ENCODE results near the gene CALHM1.
A peak's percentile ranks its signal among the peaks of the same experiment; 100 is the strongest.
"Not testable (repeated sequence)": the region's sequence is repeated elsewhere in the genome, so short reads cannot be mapped to it uniquely, and the experiment has no call there.

The CALHM1 gene, protein sequence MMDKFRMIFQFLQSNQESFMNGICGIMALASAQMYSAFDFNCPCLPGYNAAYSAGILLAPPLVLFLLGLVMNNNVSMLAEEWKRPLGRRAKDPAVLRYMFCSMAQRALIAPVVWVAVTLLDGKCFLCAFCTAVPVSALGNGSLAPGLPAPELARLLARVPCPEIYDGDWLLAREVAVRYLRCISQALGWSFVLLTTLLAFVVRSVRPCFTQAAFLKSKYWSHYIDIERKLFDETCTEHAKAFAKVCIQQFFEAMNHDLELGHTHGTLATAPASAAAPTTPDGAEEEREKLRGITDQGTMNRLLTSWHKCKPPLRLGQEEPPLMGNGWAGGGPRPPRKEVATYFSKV

DNA sequence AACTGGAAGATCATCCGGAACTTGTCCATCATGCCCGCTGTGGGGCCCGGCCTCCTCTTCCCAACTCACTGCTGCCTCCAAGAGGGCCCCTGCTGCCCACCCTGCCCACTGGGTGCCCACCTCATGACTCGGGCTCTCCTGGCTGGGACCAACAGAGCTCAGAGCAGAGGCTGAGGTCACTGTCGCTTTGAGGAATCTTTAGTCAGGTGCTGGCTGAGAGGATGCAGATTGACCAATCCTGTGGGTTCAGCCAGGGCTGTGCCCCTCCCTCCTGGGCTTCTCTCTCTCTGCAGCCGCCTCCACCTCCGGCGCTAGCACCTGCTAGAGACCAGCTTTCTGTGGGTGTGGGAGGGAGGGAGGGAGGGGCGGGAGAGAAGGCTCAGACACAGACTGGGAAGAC lies at the start of gene CALHM1:
CALHM1 (minus strand) TSS at position 181 of the 400 bp plus-strand sequence; CDS start at position 32, 149 bp downstream.
- no peak for DNase-seq
- no peak for TF ChIP-seq GATA1 (IDR thresholded peaks at IDR 0.05; ENCODE audit: low read depth, low read length)
- TF ChIP-seq POLR2A (IDR thresholded peaks at IDR 0.05; ENCODE audit: low read length) = no peak

DNA sequence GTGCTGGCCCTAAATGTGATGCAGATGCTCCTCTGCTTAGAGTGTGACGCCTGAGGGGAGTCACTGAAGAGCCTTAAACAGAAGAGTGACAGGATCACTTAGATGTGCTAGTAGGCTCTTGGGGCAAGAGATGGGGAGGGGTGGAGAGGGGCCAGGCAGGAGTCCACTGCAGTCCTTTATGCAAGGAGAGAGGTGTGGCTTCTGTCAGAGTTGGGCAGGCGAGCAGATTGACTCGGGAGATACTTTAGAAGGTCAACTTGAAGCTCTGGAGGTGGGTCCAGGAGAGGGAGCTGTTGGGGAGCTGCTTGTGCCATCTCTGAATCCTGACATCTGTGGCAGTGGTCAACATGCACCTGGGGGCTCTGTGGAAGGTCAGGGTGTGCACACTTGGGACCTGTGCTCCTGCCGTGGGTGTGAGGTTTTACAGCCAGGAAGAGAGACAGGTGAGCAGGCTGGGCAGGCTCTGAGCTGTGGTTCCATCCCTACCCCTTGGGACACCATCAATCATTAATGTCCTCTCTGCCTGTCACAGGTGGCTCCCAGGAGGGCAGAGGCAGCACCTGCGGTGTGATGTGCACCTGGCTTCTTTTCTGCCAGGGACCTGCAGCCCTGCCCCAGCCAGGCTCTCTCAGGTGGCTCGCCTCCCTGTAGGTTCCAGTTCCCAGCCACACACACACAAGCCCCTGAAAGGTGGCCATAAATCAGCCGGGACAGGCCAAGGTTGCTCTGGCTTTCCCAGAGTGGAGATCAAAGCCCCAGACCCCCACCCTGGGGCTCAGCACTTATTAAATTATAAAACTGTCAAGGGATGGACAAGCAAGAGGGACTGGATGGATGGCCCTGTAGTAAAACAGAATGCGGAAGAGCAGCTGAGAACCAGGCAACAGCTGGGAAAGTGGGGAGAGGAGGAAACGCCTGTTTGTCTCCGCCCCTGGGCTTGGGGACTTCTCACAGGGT lies 48.8 kb upstream of the CALHM1 start:
- DNase-seq = no peak
- TF ChIP-seq GATA1 (IDR thresholded peaks at IDR 0.05; ENCODE audit: low read depth, low read length) (no peak), POLR2A (IDR thresholded peaks at IDR 0.05; ENCODE audit: low read length) (no peak)

DNA sequence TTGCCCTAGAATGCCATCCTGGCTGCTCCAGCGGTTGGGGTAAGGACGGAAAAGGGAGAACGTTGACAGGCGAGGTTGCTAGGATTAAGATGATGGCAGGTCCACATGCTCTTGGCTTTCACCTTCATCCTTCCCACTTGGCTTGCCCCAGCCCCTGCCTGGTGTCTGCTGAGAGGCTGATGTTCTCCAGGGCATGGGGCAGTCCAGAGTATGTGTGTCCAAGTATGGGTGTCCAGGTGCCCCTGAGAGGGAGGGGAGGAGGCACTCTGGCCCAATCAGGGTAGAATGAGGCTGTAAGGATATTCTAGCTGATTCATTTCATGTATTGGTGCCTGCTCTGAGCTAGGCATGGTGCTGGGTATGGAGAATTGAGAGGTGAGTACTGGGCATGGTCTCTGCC lies 47.4 kb upstream of the CALHM1 start:
- no peak for DNase-seq
- TF ChIP-seq GATA1 (IDR thresholded peaks at IDR 0.05; ENCODE audit: low read depth, low read length) (no peak), POLR2A (IDR thresholded peaks at IDR 0.05; ENCODE audit: low read length) (no peak)

DNA sequence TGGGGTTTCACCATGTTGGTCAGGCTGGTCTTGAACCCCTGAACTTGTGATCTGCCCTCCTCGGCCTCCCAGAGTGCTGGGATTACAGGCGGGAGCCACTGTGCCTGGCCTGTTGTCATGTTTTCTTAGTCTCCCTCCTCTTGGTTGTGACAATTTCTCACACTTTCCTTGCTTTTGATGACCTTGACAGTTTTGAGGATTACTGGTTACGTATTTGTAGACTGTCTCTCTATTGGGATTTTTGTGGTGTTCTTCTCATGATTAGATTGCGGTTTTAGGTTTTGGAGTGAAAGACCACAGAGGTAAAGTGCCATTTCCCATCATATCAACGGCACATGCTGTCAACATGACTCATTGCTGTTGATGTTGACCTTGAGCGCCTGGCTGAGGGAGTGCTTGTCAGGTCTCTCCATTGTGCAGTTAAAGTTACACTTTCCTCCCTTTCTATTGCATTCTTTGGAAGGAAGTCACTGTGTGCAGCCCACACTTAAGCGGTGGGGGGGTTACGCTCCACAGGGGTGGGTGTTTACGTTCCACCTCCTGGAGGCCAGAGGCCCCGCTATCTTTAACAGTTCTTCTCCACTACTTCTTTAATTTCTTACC lies 45.6 kb upstream of the CALHM1 start:
- TF ChIP-seq GATA1 (IDR thresholded peaks at IDR 0.05; ENCODE audit: low read depth, low read length) = no peak
- no peak for TF ChIP-seq POLR2A (IDR thresholded peaks at IDR 0.05; ENCODE audit: low read length)
- DNase-seq = peak in 1 of 2 experiments; percentile 11

DNA sequence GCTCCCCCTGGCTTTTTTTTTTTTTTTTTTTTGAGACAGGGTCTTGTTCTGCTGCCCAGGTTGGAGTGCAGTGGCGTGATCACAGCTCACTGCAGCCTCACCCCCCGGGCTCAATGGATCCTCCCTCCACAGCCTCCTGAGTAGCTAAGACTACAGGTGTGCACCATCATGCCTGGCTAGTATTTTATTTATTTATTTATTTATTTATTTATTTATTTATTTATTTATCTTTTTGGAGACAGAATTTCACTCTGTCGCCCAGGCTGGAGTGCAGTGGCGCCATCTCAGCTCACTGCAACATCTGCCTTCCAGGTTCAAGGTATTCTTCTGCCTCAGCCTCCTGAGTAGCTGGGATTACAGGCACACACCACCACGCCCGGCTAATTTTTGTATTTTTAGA lies 45.1 kb upstream of the CALHM1 start:
- DNase-seq = not testable (repeated sequence)

DNA sequence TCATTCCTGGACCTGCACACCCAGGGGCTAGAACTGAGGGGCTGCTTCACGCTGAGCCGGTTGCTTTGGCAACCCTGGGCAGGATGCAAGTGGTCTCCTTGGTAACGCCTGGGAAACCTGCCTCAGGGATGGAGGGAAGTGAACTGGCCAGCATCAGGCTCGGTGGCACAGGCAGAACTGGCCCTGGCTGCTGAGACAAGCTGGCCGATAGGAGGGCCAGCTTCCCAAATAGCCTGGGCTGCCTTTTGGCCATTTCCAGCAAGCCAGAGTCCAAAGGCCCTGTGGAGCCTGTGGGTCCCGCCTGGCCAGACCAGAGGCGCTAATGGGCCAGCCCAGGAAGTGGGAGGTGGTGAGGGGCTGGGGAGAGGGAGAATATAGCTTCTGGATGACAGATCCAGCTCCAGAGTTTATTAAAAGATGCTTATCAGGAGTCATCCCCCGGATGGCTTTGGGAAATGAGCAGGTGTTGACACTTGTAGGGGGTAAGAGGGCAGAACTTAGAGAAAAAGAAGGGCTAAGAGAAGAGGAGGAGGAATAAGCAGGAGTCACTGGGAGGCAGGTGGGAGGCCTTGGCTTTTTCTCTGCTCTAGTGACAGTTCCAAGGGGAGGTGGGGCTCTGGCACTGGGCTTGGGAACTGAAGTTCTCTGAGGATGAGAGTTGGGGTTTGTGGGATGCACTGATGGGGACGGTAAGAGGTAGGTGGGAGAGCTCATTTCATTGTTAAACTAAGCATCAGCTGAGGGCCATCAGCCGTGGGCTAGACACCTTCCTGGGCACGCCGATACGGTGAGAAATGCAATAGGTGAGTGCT lies 44.4 kb upstream of the CALHM1 start:
- no peak for TF ChIP-seq POLR2A (IDR thresholded peaks at IDR 0.05; ENCODE audit: low read length)
- no peak for DNase-seq

DNA sequence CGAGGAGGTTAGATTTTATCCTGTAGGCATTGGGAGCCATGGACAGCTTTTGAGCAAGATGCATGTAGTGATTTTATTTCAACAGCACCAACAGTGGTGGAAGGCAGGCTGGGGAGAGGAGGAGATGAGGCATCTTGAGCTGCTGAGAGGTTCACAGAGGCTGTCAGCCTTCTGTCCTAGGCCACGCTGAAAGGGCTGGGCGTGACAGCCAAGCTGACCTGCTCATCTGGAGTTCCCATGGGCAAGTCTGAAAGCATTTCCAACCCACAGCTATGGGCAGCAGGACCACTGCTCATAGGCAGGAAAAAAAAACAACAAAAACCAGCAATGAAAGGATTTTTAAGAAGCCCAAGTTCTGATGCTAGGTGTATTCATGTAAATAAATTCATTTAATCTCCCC lies 42.5 kb upstream of the CALHM1 start:
- TF ChIP-seq GATA1 (IDR thresholded peaks at IDR 0.05; ENCODE audit: low read depth, low read length) = no peak
- no peak for TF ChIP-seq POLR2A (IDR thresholded peaks at IDR 0.05; ENCODE audit: low read length)
- no peak for DNase-seq

DNA sequence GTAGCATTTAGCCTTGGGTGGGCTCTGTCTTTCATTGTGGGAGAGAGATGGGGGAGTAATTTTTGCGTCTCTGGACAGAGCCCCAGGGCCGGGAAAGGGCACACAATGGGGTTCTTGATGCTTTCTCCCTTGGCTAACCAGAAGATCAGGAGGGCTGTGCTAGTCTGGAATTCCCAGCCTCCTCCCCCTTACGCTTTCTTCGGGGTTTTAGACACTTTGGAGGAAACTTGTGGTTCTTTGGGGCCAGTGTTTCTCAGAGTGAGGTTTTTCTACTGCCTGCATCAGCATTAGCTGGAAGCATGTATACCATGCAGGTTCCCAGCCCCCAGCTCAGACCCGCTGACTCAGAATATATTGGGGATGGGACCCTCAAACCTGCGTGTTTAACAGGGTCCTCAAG lies 41.8 kb upstream of the CALHM1 start:
- DNase-seq = no peak
- TF ChIP-seq GATA1 (IDR thresholded peaks at IDR 0.05; ENCODE audit: low read depth, low read length) (no peak), POLR2A (IDR thresholded peaks at IDR 0.05; ENCODE audit: low read length) (no peak)

DNA sequence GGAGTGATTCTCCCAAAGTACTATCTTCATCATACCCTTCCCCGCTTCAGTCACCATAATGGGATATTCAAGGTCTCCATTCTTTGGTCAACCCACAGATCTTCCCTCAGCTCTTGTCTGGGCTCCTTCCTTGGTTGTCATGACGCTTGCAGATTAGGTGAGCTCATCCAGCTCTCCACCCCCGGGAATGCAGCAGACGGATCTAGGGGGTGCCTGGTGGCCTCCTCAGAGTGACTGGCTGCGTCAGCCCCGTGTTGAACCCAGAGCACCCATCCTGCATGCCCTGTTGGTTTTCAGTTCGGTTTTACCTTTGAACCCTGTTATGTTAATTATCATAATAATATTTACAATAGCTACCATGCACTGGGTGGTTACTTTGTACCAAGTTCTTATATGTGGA lies 41.2 kb upstream of the CALHM1 start:
- DNase-seq = no peak
- no peak for TF ChIP-seq GATA1 (IDR thresholded peaks at IDR 0.05; ENCODE audit: low read depth, low read length)
- TF ChIP-seq POLR2A (IDR thresholded peaks at IDR 0.05; ENCODE audit: low read length) = no peak

DNA sequence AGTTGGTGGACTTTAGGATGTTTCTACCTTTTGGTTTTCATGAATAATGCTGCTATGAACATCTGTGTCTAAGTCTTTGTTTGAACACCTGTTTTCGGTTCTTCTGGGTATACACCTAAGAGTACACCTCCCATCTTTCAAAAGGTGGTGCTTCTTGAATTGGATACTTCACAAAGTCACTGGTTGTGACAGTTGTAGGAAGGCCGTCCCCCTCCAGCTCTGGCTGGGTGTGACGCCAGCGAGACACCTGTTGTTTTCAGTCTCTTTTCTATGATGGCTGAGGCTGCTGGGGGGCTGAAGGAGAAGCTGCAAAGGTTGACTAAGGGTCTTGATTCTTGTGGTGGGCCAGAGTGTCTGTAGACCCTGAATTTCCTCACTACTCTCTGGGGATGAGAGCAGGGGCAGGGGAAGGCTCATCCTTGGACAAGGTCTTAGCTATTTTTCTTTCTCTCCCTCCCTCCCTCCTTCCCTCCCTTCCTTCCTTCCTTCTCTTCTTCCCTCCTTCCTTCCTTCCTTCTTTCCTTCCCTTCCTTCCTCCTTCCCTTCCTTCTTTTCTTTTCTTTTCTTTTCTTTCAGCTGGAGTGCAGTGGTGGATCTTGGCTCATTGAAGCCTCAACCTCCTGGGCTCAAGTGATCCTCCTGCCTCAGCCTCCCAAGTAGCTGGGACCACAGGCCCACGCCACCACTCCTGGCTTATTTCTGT lies 40.4 kb upstream of the CALHM1 start:
- no peak for TF ChIP-seq GATA1 (IDR thresholded peaks at IDR 0.05; ENCODE audit: low read depth, low read length)
- no peak for TF ChIP-seq POLR2A (IDR thresholded peaks at IDR 0.05; ENCODE audit: low read length)
- no peak for DNase-seq

DNA sequence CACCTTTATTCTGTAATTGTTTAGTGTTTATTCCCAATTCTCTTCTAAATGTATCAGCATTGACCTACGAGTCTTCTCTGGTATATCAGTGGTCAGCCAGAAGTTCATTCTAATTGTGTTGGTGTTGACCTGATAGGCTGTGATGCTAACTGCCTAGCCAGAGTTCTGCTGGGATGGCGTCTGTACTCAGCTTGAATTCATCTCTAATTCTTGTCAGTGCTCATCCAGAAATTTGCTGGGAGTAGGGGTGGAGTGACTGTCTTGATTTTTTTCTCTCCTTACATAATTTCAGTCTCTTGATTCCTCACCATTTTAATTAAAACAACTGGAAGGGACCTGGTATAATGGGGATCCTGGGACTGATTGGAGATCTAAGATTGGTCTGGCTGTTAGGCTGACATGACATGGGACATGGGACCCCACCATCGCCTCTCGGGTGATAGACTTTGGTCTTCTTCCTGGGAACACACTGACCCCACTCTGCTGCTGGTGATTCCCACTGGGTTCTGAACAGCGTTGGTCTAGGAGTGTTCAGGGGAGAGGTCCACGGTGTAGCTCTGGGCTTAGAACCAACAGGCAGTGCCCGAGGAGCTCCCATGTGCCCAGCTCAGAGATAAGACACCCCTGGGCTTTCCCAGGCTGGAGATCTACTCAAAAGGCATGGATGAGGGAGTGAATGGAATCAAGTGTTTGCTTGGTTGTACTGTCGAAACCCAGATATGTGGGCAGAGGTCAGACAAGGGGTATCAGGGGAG lies 38.6 kb upstream of the CALHM1 start:
- DNase-seq = no peak
- TF ChIP-seq POLR2A (IDR thresholded peaks at IDR 0.05; ENCODE audit: low read length) (no peak), GATA1 (IDR thresholded peaks at IDR 0.05; ENCODE audit: low read depth, low read length) (no peak)

DNA sequence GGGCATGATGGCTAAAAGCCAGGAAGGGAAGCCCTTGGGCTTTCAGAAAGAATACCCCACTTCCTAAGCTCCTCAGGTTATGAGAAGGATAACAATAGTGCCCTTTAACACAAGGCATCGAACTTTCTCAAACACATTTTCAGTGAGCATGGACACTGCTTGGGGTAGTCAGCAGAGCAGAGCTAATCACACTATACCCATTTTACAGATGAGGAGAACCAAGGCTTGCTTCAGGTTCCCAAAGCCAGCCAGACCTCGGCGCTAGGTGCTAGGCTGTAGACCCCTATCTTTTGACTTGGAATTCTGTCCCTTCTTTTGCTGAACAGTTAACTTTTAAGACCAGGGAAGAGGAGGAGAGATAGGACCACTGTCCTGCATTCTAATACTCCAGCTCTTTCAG lies 36.6 kb upstream of the CALHM1 start:
- DNase-seq = no peak

More for the DNA sequence above, 36.6 kb upstream of the CALHM1 start:
- no peak for TF ChIP-seq GATA1 (IDR thresholded peaks at IDR 0.05; ENCODE audit: low read depth, low read length)
- TF ChIP-seq POLR2A (IDR thresholded peaks at IDR 0.05; ENCODE audit: low read length) = no peak

Measured in erythroblast (primary cell).